Uterus (tissue), 4 donors: ENCODE data around the gene FBXL3. TPM values are rescaled to one million over a fixed set of nuclear protein-coding genes. Genes with fewer than 3 reads are reported as not detected.
A peak's percentile ranks its signal among the peaks of the same experiment; 100 is the strongest.
"Not testable (repeated sequence)": the region's sequence is repeated elsewhere in the genome, so short reads cannot be mapped to it uniquely, and the experiment has no call there.

ENCODE experiments used
- DNase-seq, 2 donors: peaks; one replicate each; pipeline ENCODE4 v3.0.0-alpha.2; 2019 to 2020
- H3K27ac ChIP-seq, 2 donors: fragments of 200-600 bp; sonication (generic); 1 replicate in 1 of 2; 2 replicates in 1 of 2; pipeline ENCODE4 v1.5.1; 2016 to 2018
- H3K27me3 ChIP-seq, 2 donors: fragments of 200-600 bp; sonication (generic); one replicate each; pipeline ENCODE4 v1.5.1; 2018 to 2019; ENCODE audit warnings: control low read depth in 1 of 2
- H3K36me3 ChIP-seq, 2 donors: fragments of 200-600 bp; sonication (generic); one replicate each; pipeline ENCODE4 v1.5.1; 2019; ENCODE audit warnings: control low read depth in 1 of 2
- H3K4me1 ChIP-seq, 2 donors: fragments of 200-600 bp; sonication (generic); one replicate each; pipeline ENCODE4 v1.5.1; 2018 to 2019; ENCODE audit warnings: control low read depth in 1 of 2
- H3K4me3 ChIP-seq, 2 donors: fragments of 200-600 bp; sonication (generic); 1 replicate in 1 of 2; 2 replicates in 1 of 2; pipeline ENCODE4 v1.5.1; 2018 to 2019; ENCODE audit warnings: mild to moderate bottlenecking in 1 of 2
- H3K9me3 ChIP-seq, 2 donors: fragments of 200-600 bp; sonication (generic); one replicate each; pipeline ENCODE4 v1.5.1; 2019; ENCODE audit warnings: control low read depth in 1 of 2
- CTCF ChIP-seq, 4 experiments: fragments of 200-600 bp in 2 of 4; fragments of 450-650 bp in 2 of 4; sonication (generic) in 2 of 4; IDR thresholded peaks; one replicate each; pipeline ENCODE4 v1.5.1; 2016 to 2019; ENCODE audit warnings: antibody characterized with exemption in 4 of 4, mild to moderate bottlenecking in 2 of 4, moderate library complexity in 1 of 4
- POLR2A ChIP-seq, 2 donors: fragments of 450-650 bp; IDR thresholded peaks; one replicate each; pipeline ENCODE4 v1.6.1; 2016; ENCODE audit warnings: antibody characterized with exemption in 2 of 2, mild to moderate bottlenecking in 1 of 2, moderate library complexity in 1 of 2
- intact Hi-C: fragments of 100-400 bp; cut with DNase I; formaldehyde crosslinking; loops from one replicate; pipeline ENCODE4 v1.15.1; 2023; ENCODE audit warnings: low total_unique reads
- total RNA-seq, 4 donors: library from RNA; depleted of rRNA in 3 of 4; stranded (reverse); fragments of >200 nt in 3 of 4; gene quantifications; one replicate each; pipeline versions ENCODE4 v1.1.0 to v1.2.4, GENCODE V29; 2014 to 2023
- donor health status: DM: yes; HTN: yes; CAD: no.

Gene FBXL3
- total RNA-seq, 4 donors from 2014 or later = 62.8 to 158 (median 92.3) TPM

- Histone ChIP-seq H3K4me1 (peaks cover 0 to 24% of the 10 kb centered on the region in 2 donors), H3K9me3 (no peaks in the 10 kb centered on the region), H3K27me3 (no peaks in the 10 kb centered on the region), H3K27ac (peak overlapping the region; percentile 61 to 67), H3K4me3 (no peak overlapping the region), H3K36me3 (no peaks in the 10 kb centered on the region)
- intact Hi-C loops = no loop called here
- no peak for DNase-seq
- TF ChIP-seq POLR2A (IDR thresholded peaks at IDR 0.05) (no peak), CTCF (IDR thresholded peaks at IDR 0.05) (no peak)
These were observed 10.6 kb downstream of the FBXL3 start for GRCh38 chr13:77016251-77016812.

- no peak for DNase-seq
- H3K27me3 ChIP-seq = no peaks in the 10 kb centered on the region
- intact Hi-C loops = no loop called here
- H3K27ac ChIP-seq = peak overlapping the region; percentile 12 to 61
- no peaks in the 10 kb centered on the region for H3K9me3 ChIP-seq
- H3K4me1 ChIP-seq = peaks cover 0 to 17% of the 10 kb centered on the region in 2 donors
- no peaks in the 10 kb centered on the region for H3K36me3 ChIP-seq
- TF ChIP-seq CTCF (IDR thresholded peaks at IDR 0.05) (no peak), POLR2A (IDR thresholded peaks at IDR 0.05) (no peak)
- H3K4me3 ChIP-seq = no peak overlapping the region
These were observed 11.9 kb downstream of the FBXL3 start for GRCh38 chr13:77014906-77015685.

- DNase-seq = no peak
- intact Hi-C loops = no loop called here
- Histone ChIP-seq H3K4me1 (peaks cover 0 to 7% of the 10 kb centered on the region in 2 donors), H3K27ac (no peak overlapping the region), H3K36me3 (no peaks in the 10 kb centered on the region), H3K9me3 (no peaks in the 10 kb centered on the region), H3K27me3 (no peaks in the 10 kb centered on the region), H3K4me3 (no peak overlapping the region)
- no peak for TF ChIP-seq CTCF (IDR thresholded peaks at IDR 0.05)
- no peak for TF ChIP-seq POLR2A (IDR thresholded peaks at IDR 0.05)
These were observed 13.0 kb downstream of the FBXL3 start for GRCh38 chr13:77013853-77014542.

GRCh38 chr13:77009719-77010118, 17.2 kb downstream of the FBXL3 start:
- H3K27ac ChIP-seq, H3K4me3 ChIP-seq, intact Hi-C loops, H3K27me3 ChIP-seq, H3K4me1 ChIP-seq, H3K36me3 ChIP-seq, H3K9me3 ChIP-seq, DNase-seq: not testable (repeated sequence)

GRCh38 chr13:77009011-77009410, 17.9 kb downstream of the FBXL3 start:
- H3K4me3 ChIP-seq = no peak overlapping the region
- H3K27me3 ChIP-seq = no peaks in the 10 kb centered on the region
- intact Hi-C loops = no loop called here
- no peak for DNase-seq
- H3K27ac ChIP-seq = no peak overlapping the region
- no peaks in the 10 kb centered on the region for H3K9me3 ChIP-seq
- TF ChIP-seq POLR2A (IDR thresholded peaks at IDR 0.05) (no peak), CTCF (IDR thresholded peaks at IDR 0.05) (no peak)
- peaks cover 0 to 4% of the 10 kb centered on the region in 2 donors for H3K4me1 ChIP-seq
- no peaks in the 10 kb centered on the region for H3K36me3 ChIP-seq

- H3K4me3 ChIP-seq, DNase-seq, intact Hi-C loops, H3K36me3 ChIP-seq, H3K9me3 ChIP-seq, H3K4me1 ChIP-seq, H3K27ac ChIP-seq, H3K27me3 ChIP-seq: not testable (repeated sequence)
These were observed 18.6 kb downstream of the FBXL3 start for GRCh38 chr13:77008337-77008736.
